Activated CD8-positive, alpha-beta memory T cell treated with anti-CD3 and anti-CD28 coated beads for 36 hours (primary cell): ENCODE measurements around the gene RBBP8. TPM values are rescaled to one million over a fixed set of nuclear protein-coding genes. Genes with fewer than 3 reads are reported as not detected.
"Not testable (repeated sequence)": the region's sequence is repeated elsewhere in the genome, so short reads cannot be mapped to it uniquely, and the experiment has no call there.

Experiments
- CTCF ChIA-PET: fragments of 350-600 bp; sonication (Branson Sonifier 250); formaldehyde crosslinking; loops from one replicate; lab custom pipeline; 2021; ENCODE audit warnings: antibody characterized with exemption; lab: Charles Lee
- POLR2A ChIA-PET: fragments of 350-600 bp; sonication (Branson Sonifier 250); formaldehyde crosslinking; loops from one replicate; lab custom pipeline; 2021; ENCODE audit warnings: antibody characterized with exemption; lab: Charles Lee
- total RNA-seq, 2 experiments: library from RNA; stranded (reverse); gene quantifications; one replicate each; pipeline ENCODE4 v1.2.3, GENCODE V29; 2021

The RBBP8 gene
- total RNA-seq, 2 experiments from 2014 or later: 88.6 to 89.9 TPM

- CTCF ChIA-PET: no interaction called here
- POLR2A ChIA-PET: no interaction called here
Measured at GRCh38 chr18:22935431-22935830, 2.3 kb downstream of the RBBP8 start.

GRCh38 chr18:22936515-22936914, 3.4 kb downstream of the RBBP8 start:
- ChIA-PET CTCF (no interaction called here), POLR2A (no interaction called here)

GRCh38 chr18:22939649-22940048, 6.5 kb downstream of the RBBP8 start:
- POLR2A ChIA-PET: no interaction called here
- CTCF ChIA-PET: no interaction called here

- POLR2A ChIA-PET: no interaction called here
- CTCF ChIA-PET: no interaction called here
Measured at GRCh38 chr18:22943847-22944246, 10.7 kb downstream of the RBBP8 start.

- CTCF ChIA-PET: no interaction called here
- POLR2A ChIA-PET: no interaction called here
Measured at GRCh38 chr18:22946217-22946616, 13.1 kb downstream of the RBBP8 start.

GRCh38 chr18:22946846-22947245, 13.7 kb downstream of the RBBP8 start:
- ChIA-PET CTCF (no interaction called here), POLR2A (no interaction called here)

- CTCF ChIA-PET: no interaction called here
- POLR2A ChIA-PET: no interaction called here
Measured at GRCh38 chr18:22951823-22952222, 18.7 kb downstream of the RBBP8 start.

GRCh38 chr18:22952525-22952924, 19.4 kb downstream of the RBBP8 start:
- CTCF ChIA-PET: no interaction called here
- POLR2A ChIA-PET: no interaction called here

GRCh38 chr18:22953982-22954381, 20.9 kb downstream of the RBBP8 start:
- CTCF ChIA-PET, POLR2A ChIA-PET: not testable (repeated sequence)

GRCh38 chr18:22956226-22956625, 23.1 kb downstream of the RBBP8 start:
- CTCF ChIA-PET: no interaction called here
- POLR2A ChIA-PET: no interaction called here

- CTCF ChIA-PET: no interaction called here
- POLR2A ChIA-PET: no interaction called here
Measured at GRCh38 chr18:22961156-22961555, 28.0 kb downstream of the RBBP8 start.

GRCh38 chr18:22962004-22962403, 28.9 kb downstream of the RBBP8 start:
- ChIA-PET CTCF (no interaction called here), POLR2A (no interaction called here)

- POLR2A ChIA-PET: no interaction called here
Measured at GRCh38 chr18:22964116-22964515, 31.0 kb downstream of the RBBP8 start.

GRCh38 chr18:22964722-22965121, 31.6 kb downstream of the RBBP8 start:
- ChIA-PET CTCF (interaction anchor here (0.7 kb wide), 1 partner anchor 60 kb away, joined by 4 read pairs; no protein-coding TSS in a partner anchor), POLR2A (no interaction called here)

More at GRCh38 chr18:22964116-22964515, 31.0 kb downstream of the RBBP8 start:
- CTCF ChIA-PET: interaction anchor here (0.7 kb wide), 1 partner anchor 61 kb away, joined by 4 read pairs; no protein-coding TSS in a partner anchor

- POLR2A ChIA-PET: no interaction called here
- CTCF ChIA-PET: no interaction called here
Measured at GRCh38 chr18:22971038-22971437, 37.9 kb downstream of the RBBP8 start.

- ChIA-PET POLR2A (no interaction called here), CTCF (no interaction called here)
Measured at GRCh38 chr18:22974001-22974400, 40.9 kb downstream of the RBBP8 start.

GRCh38 chr18:22974707-22975106, 41.6 kb downstream of the RBBP8 start:
- ChIA-PET POLR2A (no interaction called here), CTCF (no interaction called here)

GRCh38 chr18:22975508-22975907, 42.4 kb downstream of the RBBP8 start:
- POLR2A ChIA-PET: no interaction called here
- CTCF ChIA-PET: no interaction called here

- CTCF ChIA-PET: interaction anchor here (0.5 to 0.9 kb wide), 2 partner anchors 45 to 153 kb away, joined by 3 to 5 read pairs; partner anchors contain the start of gene RBBP8
- POLR2A ChIA-PET: no interaction called here
Measured at GRCh38 chr18:22977847-22978701, 44.9 kb downstream of the RBBP8 start.

- POLR2A ChIA-PET: no interaction called here
- CTCF ChIA-PET: no interaction called here
Measured at GRCh38 chr18:22980394-22980793, 47.3 kb downstream of the RBBP8 start.
